ENCODE results near the gene RPN2. TPM values are rescaled to one million over a fixed set of nuclear protein-coding genes. Genes with fewer than 3 reads are reported as not detected.

RPN2 gene
- total and polyA plus RNA-seq, 9 of the 15 experiments (the other 6 are each of a cell fraction or from before 2014, with no cell fraction given), result 168 to 548 (median 325) TPM

GRCh38 chr20:37152284-37152683 lies 26.8 kb upstream of the RPN2 start:
- Histone ChIP-seq H3K4me1 (replicated peaks in 1 of 2; ENCODE audit: control insufficient read depth in 2 of 2, insufficient read depth in 2 of 2, low read length in 2 of 2) (peaks cover 15 to 18% of the 10 kb centered on the region in 2 experiments; a peak in 4 of 5 replicates), H3K4me3 (no peak overlapping the region), H3K79me2 (ENCODE audit: control insufficient read depth, insufficient read depth, low read length) (no peaks in the 10 kb centered on the region), H3K27ac (ENCODE audit: extremely low read depth, low read depth, low read length) (no peak overlapping the region), H3K4me2 (ENCODE audit: insufficient read depth, low read length) (no peak overlapping the region), H3K36me3 (ENCODE audit: control insufficient read depth, insufficient read depth, low read length) (no peaks in the 10 kb centered on the region), H3K9me3 (replicated peaks; ENCODE audit: control insufficient read depth, insufficient read depth, low read depth, low read length) (no peaks in the 10 kb centered on the region), H2AFZ (ENCODE audit: low read depth, low read length) (peak overlapping the region; percentile 73), H4K20me1 (replicated peaks; ENCODE audit: control insufficient read depth, insufficient read depth, low read length) (no peaks in the 10 kb centered on the region), H3K9me1 (ENCODE audit: control insufficient read depth, insufficient read depth, low read length) (no peaks in the 10 kb centered on the region), H3K9ac (ENCODE audit: insufficient read depth in 1 of 2, low read depth in 2 of 2, low read length in 2 of 2) (no peak overlapping the region), H3K27me3 (ENCODE audit: control insufficient read depth in 2 of 2, insufficient read depth in 2 of 2, low read length in 2 of 2) (no peaks in the 10 kb centered on the region)
- DNase-seq (ENCODE audit: extremely low read depth in 1 of 4, low spot score in 3 of 4) (no peak), ATAC-seq (no peak), FAIRE-seq (no peak)
- ChIA-PET POLR2A (interaction anchor here (0.6 to 1.1 kb wide), 3 partner anchors 9 to 206 kb away, joined by 3 to 4 read pairs (median 3); no protein-coding TSS in a partner anchor), CTCF (ENCODE audit: low intra/inter-chr PET ratio) (no interaction called here)
- TF ChIP-seq CEBPB (tag; IDR thresholded peaks at IDR 0.05) (peak; percentile 86), CEBPG (CRISPR knock-in tag; IDR thresholded peaks at IDR 0.05) (peak; percentile 35; the same call in 1 of the 2 replicates), CEBPG (tag; conservative IDR thresholded peaks at IDR 0.05 in 1 of 2, IDR thresholded peaks at IDR 0.05 in 1 of 2) (no peak)
- TF ChIP-seq, protein P1, sequence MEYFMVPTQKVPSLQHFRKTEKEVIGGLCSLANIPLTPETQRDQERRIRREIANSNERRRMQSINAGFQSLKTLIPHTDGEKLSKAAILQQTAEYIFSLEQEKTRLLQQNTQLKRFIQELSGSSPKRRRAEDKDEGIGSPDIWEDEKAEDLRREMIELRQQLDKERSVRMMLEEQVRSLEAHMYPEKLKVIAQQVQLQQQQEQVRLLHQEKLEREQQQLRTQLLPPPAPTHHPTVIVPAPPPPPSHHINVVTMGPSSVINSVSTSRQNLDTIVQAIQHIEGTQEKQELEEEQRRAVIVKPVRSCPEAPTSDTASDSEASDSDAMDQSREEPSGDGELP (CRISPR knock-in tag; IDR thresholded peaks at IDR 0.05; ENCODE audit: borderline replicate concordance), result no peak
- BruUV-seq (replicated peaks), result no TSS peak
- 69% methylated on average over 7 of the region's 7 CpGs for WGBS (ENCODE audit: insufficient coverage, low coverage, missing lambda C conversion rate)
- in situ Hi-C loops (cut with MboI) (no loop called here), intact Hi-C loops (cut with micrococcal nuclease) (no loop called here)
